ENCODE measurements around the gene POLD2. TPM values are rescaled to one million over a fixed set of nuclear protein-coding genes. Genes with fewer than 3 reads are reported as not detected.

Gene POLD2
- polyA plus RNA-seq, 3 donors, result 51.4 to 116 (median 96.0) TPM

Other genes with a start within 250 kb of the POLD2 start
- 10 to 100 TPM in 2 of 3 donors, 1 to 10 TPM in 1; 10.0 to 21.6 (median 20.1) TPM for gene URGCP, start 217.0 kb downstream of the POLD2 start, polyA plus RNA-seq
- 10 to 100 TPM; 10.3 to 21.4 (median 14.8) TPM for gene UBE2D4, start 197.1 kb downstream of the POLD2 start, polyA plus RNA-seq
- under 1 TPM in 1 of 3 donors, not detected in 2; 0.03 TPM for gene SPDYE1, start 125.7 kb downstream of the POLD2 start, polyA plus RNA-seq
- gene DBNL, start 78.8 kb downstream of the POLD2 start, polyA plus RNA-seq, result 100 to 1,000 TPM in 2 of 3 donors, 10 to 100 TPM in 1; 39.4 to 111 (median 101) TPM
- 1 to 10 TPM; 1.3 to 5.4 (median 2.1) TPM for gene PGAM2, start 58.0 kb downstream of the POLD2 start, polyA plus RNA-seq
- gene POLM, start 41.0 kb downstream of the POLD2 start, polyA plus RNA-seq, result 10 to 100 TPM in 2 of 3 donors, 1 to 10 TPM in 1; 8.8 to 13.9 (median 11.3) TPM
- 10 to 100 TPM; 10.2 to 71.6 (median 65.6) TPM for gene AEBP1, start 19.2 kb downstream of the POLD2 start, polyA plus RNA-seq
- gene MYL7, start 17.8 kb upstream of the POLD2 start, polyA plus RNA-seq, result 10 to 100 TPM in 1 of 3 donors, under 1 TPM in 2; 0.15 to 57.8 (median 0.18) TPM
- gene GCK, start 65.9 kb upstream of the POLD2 start, polyA plus RNA-seq, result 1 to 10 TPM in 1 of 3 donors, under 1 TPM in 2; 0.56 to 1.4 (median 0.64) TPM
- gene YKT6, start 77.4 kb upstream of the POLD2 start, polyA plus RNA-seq, result 10 to 100 TPM; 41.7 to 59.5 (median 43.5) TPM
- 1 to 10 TPM in 1 of 3 donors, under 1 TPM in 2; 0.28 to 1.3 (median 0.56) TPM for gene CAMK2B, start 202.0 kb upstream of the POLD2 start, polyA plus RNA-seq